ENCODE results near the gene KBTBD4. TPM values are rescaled to one million over a fixed set of nuclear protein-coding genes. Genes with fewer than 3 reads are reported as not detected.

The KBTBD4 gene
- total RNA-seq, 2 experiments from 2014 or later = 15.4 to 16.3 TPM

DNA sequence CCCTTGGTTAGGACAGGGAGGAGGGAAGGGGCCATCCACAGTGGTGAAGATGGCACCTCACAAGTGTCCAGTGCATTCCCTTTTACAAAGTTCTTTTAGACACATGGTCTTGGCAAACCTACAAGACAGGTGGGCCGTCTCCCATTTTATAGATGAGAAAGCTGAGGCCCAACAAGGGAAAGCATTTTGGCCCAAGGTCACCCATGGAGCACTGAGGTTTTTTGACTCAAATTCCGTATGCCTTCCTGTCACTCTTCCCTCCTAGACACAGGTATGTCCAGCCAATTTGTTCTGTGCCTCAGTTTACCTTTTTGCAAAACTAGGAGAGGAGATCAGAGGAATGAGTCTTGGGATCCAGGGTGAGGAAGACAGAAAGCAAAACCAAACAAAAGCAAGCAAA is 14.2 kb upstream of the KBTBD4 start:
- Mint-ChIP-seq H3K9me3 (no peaks in the 10 kb centered on the region), H3K4me3 (no peak overlapping the region), H3K27me3 (peaks cover 29% of the 10 kb centered on the region), H3K4me1 (ENCODE audit: low read depth) (peaks cover 5% of the 10 kb centered on the region), H3K36me3 (ENCODE audit: low read depth) (no peaks in the 10 kb centered on the region), H3K27ac (no peak overlapping the region)
- CTCF ChIA-PET = no interaction called here
- TF ChIP-seq, protein P1, sequence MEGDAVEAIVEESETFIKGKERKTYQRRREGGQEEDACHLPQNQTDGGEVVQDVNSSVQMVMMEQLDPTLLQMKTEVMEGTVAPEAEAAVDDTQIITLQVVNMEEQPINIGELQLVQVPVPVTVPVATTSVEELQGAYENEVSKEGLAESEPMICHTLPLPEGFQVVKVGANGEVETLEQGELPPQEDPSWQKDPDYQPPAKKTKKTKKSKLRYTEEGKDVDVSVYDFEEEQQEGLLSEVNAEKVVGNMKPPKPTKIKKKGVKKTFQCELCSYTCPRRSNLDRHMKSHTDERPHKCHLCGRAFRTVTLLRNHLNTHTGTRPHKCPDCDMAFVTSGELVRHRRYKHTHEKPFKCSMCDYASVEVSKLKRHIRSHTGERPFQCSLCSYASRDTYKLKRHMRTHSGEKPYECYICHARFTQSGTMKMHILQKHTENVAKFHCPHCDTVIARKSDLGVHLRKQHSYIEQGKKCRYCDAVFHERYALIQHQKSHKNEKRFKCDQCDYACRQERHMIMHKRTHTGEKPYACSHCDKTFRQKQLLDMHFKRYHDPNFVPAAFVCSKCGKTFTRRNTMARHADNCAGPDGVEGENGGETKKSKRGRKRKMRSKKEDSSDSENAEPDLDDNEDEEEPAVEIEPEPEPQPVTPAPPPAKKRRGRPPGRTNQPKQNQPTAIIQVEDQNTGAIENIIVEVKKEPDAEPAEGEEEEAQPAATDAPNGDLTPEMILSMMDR (IDR thresholded peaks at IDR 0.05) = no peak
- DNase-seq (no peak), ATAC-seq (no peak)
- POLR2A ChIA-PET = interaction anchor here (1.3 to 2.0 kb wide), 3 partner anchors 11 to 19 kb away, joined by 3 to 5 read pairs (median 3); partner anchors contain the start of genes KBTBD4 and NDUFS3
- intact Hi-C loops (cut with micrococcal nuclease) = no loop called here

DNA sequence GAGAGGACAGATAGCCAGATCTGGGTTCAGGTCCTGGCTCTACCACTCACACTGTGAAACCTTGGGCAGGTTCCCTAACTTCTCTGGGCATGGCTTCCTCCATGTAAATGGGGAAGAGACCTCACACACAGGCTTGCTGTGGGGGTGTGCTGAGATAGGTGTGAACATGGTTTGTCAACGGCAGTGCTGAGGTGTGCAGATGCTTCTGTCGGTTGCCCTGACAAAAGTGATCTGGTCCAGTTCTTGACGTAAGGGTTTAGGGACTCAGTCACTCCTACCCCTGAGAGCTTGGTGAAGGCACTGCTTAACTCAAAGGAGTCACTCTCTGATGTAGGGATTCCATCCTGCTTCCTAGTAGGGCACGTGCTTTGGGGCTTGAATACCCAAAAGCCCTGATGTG is 13.5 kb upstream of the KBTBD4 start:
- Mint-ChIP-seq H3K4me3 (no peak overlapping the region), H3K27me3 (peaks cover 29% of the 10 kb centered on the region), H3K27ac (no peak overlapping the region), H3K36me3 (ENCODE audit: low read depth) (no peaks in the 10 kb centered on the region), H3K9me3 (no peaks in the 10 kb centered on the region), H3K4me1 (ENCODE audit: low read depth) (peaks cover 5% of the 10 kb centered on the region)
- POLR2A ChIA-PET = interaction anchor here (0.7 to 1.5 kb wide), 3 partner anchors 10 to 19 kb away, joined by 3 to 4 read pairs (median 3); no protein-coding TSS in a partner anchor
- CTCF ChIA-PET = interaction anchor here (1.3 kb wide), 1 partner anchor 10 kb away, joined by 3 read pairs; no protein-coding TSS in a partner anchor
- peak; percentile 47 for ATAC-seq
- intact Hi-C loops (cut with micrococcal nuclease) = no loop called here
- TF ChIP-seq, protein P1 (IDR thresholded peaks at IDR 0.05) = no peak
- DNase-seq = no peak

DNA sequence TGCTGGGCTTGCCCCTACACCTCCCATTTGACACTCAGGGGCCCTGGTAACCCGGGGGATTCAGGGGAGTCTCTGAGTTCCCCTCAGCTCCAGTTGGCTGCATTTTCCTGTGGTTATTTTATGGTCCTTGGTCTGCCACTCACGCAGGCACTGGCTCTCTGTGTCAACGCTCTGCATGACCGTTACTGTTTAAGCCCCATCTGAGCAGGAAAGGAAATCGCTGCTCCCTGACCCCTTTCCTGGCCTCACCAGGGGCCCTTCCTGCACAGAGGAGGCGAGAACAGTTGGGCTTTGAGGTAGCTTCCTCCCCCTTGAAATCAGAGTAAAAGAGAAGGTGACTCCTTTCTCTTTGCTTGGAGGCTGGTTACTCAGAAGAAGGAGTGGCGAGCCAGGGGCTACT is 13.0 kb upstream of the KBTBD4 start:
- ChIA-PET CTCF (interaction anchor here (1.3 kb wide), 1 partner anchor 10 kb away, joined by 3 read pairs; no protein-coding TSS in a partner anchor), POLR2A (interaction anchor here (1.5 kb wide), 1 partner anchor 10 kb away, joined by 3 read pairs; no protein-coding TSS in a partner anchor)
- peaks cover 5% of the 10 kb centered on the region for H3K4me1 Mint-ChIP-seq (ENCODE audit: low read depth)
- intact Hi-C loops (cut with micrococcal nuclease) = no loop called here
- ATAC-seq = peak; percentile 50
- no peaks in the 10 kb centered on the region for H3K9me3 Mint-ChIP-seq
- H3K4me3 Mint-ChIP-seq = no peak overlapping the region
- DNase-seq = no peak
- TF ChIP-seq, protein P1 (IDR thresholded peaks at IDR 0.05) = no peak
- H3K27me3 Mint-ChIP-seq = peaks cover 29% of the 10 kb centered on the region
- no peaks in the 10 kb centered on the region for H3K36me3 Mint-ChIP-seq (ENCODE audit: low read depth)
- no peak overlapping the region for H3K27ac Mint-ChIP-seq

DNA sequence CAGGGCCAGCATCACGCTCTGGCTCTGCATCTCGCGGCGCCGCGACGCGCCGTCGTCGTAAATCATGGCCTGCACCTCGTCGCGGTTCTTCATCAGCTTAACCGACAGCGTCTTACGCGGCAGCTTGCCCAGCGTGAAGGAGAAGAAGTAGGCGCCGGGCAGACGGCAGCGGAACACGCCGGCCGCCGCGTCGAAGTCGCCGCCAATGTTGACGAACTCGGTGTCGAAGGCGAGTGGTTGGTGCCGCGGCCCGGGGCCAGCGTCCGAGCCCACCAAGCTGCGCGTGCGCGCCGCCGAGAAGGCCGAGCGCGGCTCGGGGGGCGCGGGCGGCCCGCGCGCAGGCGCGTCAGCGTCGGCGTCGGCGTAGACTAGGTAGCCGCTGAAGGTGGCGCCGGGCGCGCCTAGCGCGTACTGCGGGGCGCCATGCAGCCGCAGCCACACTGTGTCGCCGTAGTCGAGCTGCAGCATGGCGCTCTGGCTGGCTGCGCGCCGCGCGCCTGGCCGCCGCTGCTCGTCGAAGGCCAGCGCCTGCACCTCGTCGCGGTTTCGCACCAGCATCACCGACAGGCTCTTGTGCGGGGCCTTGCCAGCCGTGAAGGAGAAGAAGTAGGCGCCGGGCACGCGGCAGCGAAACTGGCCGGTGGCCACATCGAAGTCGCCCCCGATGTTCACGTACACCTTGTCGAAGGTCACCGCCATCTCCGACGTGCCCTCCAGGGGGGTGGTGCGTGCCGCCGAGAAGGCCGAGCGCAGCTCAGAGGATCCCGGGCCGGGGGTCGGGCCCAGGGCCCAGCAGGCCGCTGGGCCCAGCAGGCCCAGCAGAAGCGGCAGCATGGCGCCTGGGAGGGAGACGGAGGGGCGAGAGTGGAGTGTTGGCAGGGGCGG is 11.4 kb upstream of the KBTBD4 start:
- H3K27ac Mint-ChIP-seq = no peak overlapping the region
- H3K4me3 Mint-ChIP-seq = no peak overlapping the region
- ChIA-PET CTCF (no interaction called here), POLR2A (no interaction called here)
- DNase-seq (no peak), ATAC-seq (no peak)
- H3K36me3 Mint-ChIP-seq (ENCODE audit: low read depth) = no peaks in the 10 kb centered on the region
- TF ChIP-seq, protein P1 (IDR thresholded peaks at IDR 0.05) = no peak
- intact Hi-C loops (cut with micrococcal nuclease) = no loop called here
- H3K4me1 Mint-ChIP-seq (ENCODE audit: low read depth) = peaks cover 5% of the 10 kb centered on the region
- peaks cover 25% of the 10 kb centered on the region for H3K27me3 Mint-ChIP-seq
- no peaks in the 10 kb centered on the region for H3K9me3 Mint-ChIP-seq

DNA sequence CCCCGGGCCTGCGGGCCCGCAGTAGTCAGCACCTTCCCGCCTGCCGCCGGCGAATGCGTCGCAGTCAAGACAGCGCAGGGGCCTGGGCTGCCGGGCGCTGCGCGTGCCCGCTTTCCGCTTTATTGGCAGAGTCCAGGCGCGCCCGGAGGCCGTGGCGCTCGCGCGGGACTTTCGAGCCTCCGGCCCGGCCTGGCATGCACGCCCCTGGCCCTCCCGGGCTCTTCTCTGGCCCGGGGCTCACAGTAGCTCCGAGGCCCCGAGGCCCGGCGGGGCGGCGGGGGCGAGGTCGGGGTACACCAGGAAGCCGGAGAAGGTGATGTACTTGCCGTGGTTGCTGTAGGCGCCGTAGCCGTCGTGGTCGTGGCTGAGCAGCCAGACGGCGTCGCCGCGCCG is 10.8 kb upstream of the KBTBD4 start:
- Mint-ChIP-seq H3K4me3 (no peak overlapping the region), H3K9me3 (no peaks in the 10 kb centered on the region), H3K36me3 (ENCODE audit: low read depth) (no peaks in the 10 kb centered on the region), H3K4me1 (ENCODE audit: low read depth) (peaks cover 5% of the 10 kb centered on the region), H3K27ac (no peak overlapping the region), H3K27me3 (peaks cover 22% of the 10 kb centered on the region)
- ChIA-PET CTCF (no interaction called here), POLR2A (no interaction called here)
- ATAC-seq (no peak), DNase-seq (no peak)
- intact Hi-C loops (cut with micrococcal nuclease) = no loop called here
- TF ChIP-seq, protein P1 (IDR thresholded peaks at IDR 0.05) = no peak

All from activated CD8-positive, alpha-beta T cell treated with anti-CD3 and anti-CD28 coated beads for 36 hours (primary cell).